Calu3 (cell line): Measurements from ENCODE around the gene COL18A1. TPM values are rescaled to one million over a fixed set of nuclear protein-coding genes. Genes with fewer than 3 reads are reported as not detected.
"Not testable (repeated sequence)": the region's sequence is repeated elsewhere in the genome, so short reads cannot be mapped to it uniquely, and the experiment has no call there.

Source experiments
- BruUV-seq: library from RNA; stranded (reverse); fragments of 400-500 nt; replicated peaks from 2 replicates; lab custom pipeline; 2021; lab: Mats Ljungman, UMichigan
- CTCF ChIA-PET: fragments of 300-600 bp; sonication (Branson Sonifier 250); formaldehyde crosslinking; loops from one replicate; lab custom pipeline; 2022; ENCODE audit warnings: antibody characterized with exemption; lab: Charles Lee
- DNase-seq: peaks from one replicate; pipeline ENCODE4 v3.0.0; 2022
- H3K27ac Mint-ChIP-seq: one replicate; pipeline ENCODE4 v1.8.0; 2022; ENCODE audit warnings: mixed read lengths; ENCODE audit not compliant: unreplicated experiment
- H3K27me3 Mint-ChIP-seq: one replicate; pipeline ENCODE4 v1.8.0; 2022; ENCODE audit warnings: mixed read lengths; ENCODE audit not compliant: unreplicated experiment
- H3K36me3 Mint-ChIP-seq: one replicate; pipeline ENCODE4 v1.8.0; 2022; ENCODE audit warnings: mild to moderate bottlenecking, moderate library complexity, mixed read lengths; ENCODE audit not compliant: insufficient read depth, unreplicated experiment
- H3K4me1 Mint-ChIP-seq: one replicate; pipeline ENCODE4 v1.8.0; 2022; ENCODE audit warnings: mild to moderate bottlenecking, low read depth, mixed read lengths; ENCODE audit not compliant: unreplicated experiment
- H3K4me3 Mint-ChIP-seq: one replicate; pipeline ENCODE4 v1.8.0; 2022; ENCODE audit warnings: mild to moderate bottlenecking, low read depth, moderate library complexity, mixed read lengths; ENCODE audit not compliant: unreplicated experiment
- H3K9me3 Mint-ChIP-seq: one replicate; pipeline ENCODE4 v1.8.0; 2022; ENCODE audit warnings: low read depth, mixed read lengths; ENCODE audit not compliant: unreplicated experiment
- intact Hi-C: fragments of 100-400 bp; cut with micrococcal nuclease; formaldehyde crosslinking; loops from one replicate; pipeline ENCODE4 v1.10.0; 2022; ENCODE audit not compliant: unreplicated experiment
- total RNA-seq: library from RNA; stranded (reverse); gene quantifications from 2 replicates; pipeline ENCODE4 v1.2.3, GENCODE V29; 2022
- TF ChIP-seq, protein P1 (sequence below): fragments of 200-600 bp; IDR thresholded peaks from one replicate; pipeline ENCODE4 v1.8.0; 2022; ENCODE audit warnings: antibody characterized with exemption; ENCODE audit not compliant: unreplicated experiment

Gene COL18A1
- total RNA-seq, 1 experiment from 2014 or later: 82.9 TPM

DNA sequence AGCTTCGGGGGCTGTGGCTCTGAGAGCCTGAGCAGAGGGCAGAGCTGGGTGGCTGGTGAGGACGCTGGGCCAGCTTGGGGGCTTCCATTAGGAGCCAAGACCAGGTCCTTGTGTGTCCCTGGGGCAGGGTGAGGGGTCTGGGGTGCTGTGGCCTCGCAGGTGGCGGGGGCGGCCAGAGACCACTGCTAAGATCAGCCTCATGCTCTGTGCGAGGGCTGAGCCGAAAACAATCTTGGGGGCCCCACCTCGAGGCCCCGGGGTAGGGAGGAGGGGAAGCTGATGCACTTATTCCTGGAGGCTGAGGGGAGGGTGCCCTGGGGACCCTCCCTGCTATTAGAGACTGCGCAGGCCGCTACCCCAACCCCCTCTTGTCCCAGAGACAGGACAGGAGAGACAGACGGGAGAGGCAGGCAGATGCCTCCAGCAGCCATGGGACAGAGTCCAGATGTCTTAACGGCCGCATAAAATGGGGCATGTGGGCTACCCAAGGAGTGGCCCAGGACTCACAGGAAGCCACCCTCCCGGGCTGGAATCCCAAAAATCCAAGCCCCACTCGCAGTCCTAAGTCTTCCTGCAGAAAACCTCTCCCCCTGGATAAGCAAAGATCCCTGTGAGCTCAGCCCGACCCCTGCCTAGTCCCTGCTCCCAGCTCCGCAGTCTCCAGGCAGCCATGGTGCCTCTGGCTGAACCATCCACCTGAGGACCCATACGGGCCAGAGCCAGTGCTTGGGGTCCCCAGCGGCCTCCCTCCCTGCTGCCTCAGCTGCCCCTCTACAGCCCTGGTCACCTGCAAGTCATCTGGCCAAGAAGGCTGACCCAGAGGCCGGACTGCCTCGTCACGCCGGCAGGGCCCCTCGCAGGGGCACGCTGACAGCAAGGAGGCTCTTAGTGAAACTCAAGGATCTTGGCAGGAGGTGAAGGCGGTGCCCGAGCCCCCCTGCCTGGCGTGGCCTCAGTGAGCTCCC lies 43.6 kb upstream of the COL18A1 start:
- no peak overlapping the region for H3K4me3 Mint-ChIP-seq
- peaks cover 12% of the 10 kb centered on the region for H3K36me3 Mint-ChIP-seq
- CTCF ChIA-PET: no interaction called here
- intact Hi-C loops: no loop called here
- BruUV-seq: no TSS peak
- peaks cover 22% of the 10 kb centered on the region for H3K4me1 Mint-ChIP-seq
- TF ChIP-seq, protein P1, sequence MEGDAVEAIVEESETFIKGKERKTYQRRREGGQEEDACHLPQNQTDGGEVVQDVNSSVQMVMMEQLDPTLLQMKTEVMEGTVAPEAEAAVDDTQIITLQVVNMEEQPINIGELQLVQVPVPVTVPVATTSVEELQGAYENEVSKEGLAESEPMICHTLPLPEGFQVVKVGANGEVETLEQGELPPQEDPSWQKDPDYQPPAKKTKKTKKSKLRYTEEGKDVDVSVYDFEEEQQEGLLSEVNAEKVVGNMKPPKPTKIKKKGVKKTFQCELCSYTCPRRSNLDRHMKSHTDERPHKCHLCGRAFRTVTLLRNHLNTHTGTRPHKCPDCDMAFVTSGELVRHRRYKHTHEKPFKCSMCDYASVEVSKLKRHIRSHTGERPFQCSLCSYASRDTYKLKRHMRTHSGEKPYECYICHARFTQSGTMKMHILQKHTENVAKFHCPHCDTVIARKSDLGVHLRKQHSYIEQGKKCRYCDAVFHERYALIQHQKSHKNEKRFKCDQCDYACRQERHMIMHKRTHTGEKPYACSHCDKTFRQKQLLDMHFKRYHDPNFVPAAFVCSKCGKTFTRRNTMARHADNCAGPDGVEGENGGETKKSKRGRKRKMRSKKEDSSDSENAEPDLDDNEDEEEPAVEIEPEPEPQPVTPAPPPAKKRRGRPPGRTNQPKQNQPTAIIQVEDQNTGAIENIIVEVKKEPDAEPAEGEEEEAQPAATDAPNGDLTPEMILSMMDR: no peak
- H3K27ac Mint-ChIP-seq: no peak overlapping the region
- peaks cover 13% of the 10 kb centered on the region for H3K27me3 Mint-ChIP-seq
- no peak for DNase-seq
- no peaks in the 10 kb centered on the region for H3K9me3 Mint-ChIP-seq

GRCh38 chr21:45362077-45362747 lies 42.8 kb upstream of the COL18A1 start:
- BruUV-seq: no TSS peak
- intact Hi-C loops: no loop called here
- no peak for DNase-seq
- Mint-ChIP-seq H3K4me3 (no peak overlapping the region), H3K9me3 (no peaks in the 10 kb centered on the region), H3K36me3 (peaks cover 12% of the 10 kb centered on the region), H3K4me1 (peaks cover 26% of the 10 kb centered on the region), H3K27ac (no peak overlapping the region), H3K27me3 (peaks cover 5% of the 10 kb centered on the region)
- TF ChIP-seq, protein P1: no peak
- CTCF ChIA-PET: no interaction called here

- Mint-ChIP-seq H3K27me3 (no peaks in the 10 kb centered on the region), H3K27ac (no peak overlapping the region), H3K36me3 (peaks cover 10% of the 10 kb centered on the region), H3K9me3 (no peaks in the 10 kb centered on the region), H3K4me3 (no peak overlapping the region), H3K4me1 (peaks cover 30% of the 10 kb centered on the region)
- CTCF ChIA-PET: no interaction called here
- no peak for DNase-seq
- no TSS peak for BruUV-seq
- intact Hi-C loops: no loop called here
- TF ChIP-seq, protein P1: no peak
Observed at GRCh38 chr21:45362748-45363145, 42.2 kb upstream of the COL18A1 start.

GRCh38 chr21:45363272-45363671 lies 41.7 kb upstream of the COL18A1 start:
- H3K27ac Mint-ChIP-seq, H3K36me3 Mint-ChIP-seq, BruUV-seq, intact Hi-C loops, H3K27me3 Mint-ChIP-seq, CTCF ChIA-PET, H3K4me3 Mint-ChIP-seq, DNase-seq, H3K9me3 Mint-ChIP-seq: not testable (repeated sequence)
- peaks cover 30% of the 10 kb centered on the region for H3K4me1 Mint-ChIP-seq
